ENCODE measurements around the gene OSBPL3. TPM values are rescaled to one million over a fixed set of nuclear protein-coding genes. Genes with fewer than 3 reads are reported as not detected.

Gene OSBPL3
- total RNA-seq, 1 experiment from 2014 or later, result 9.2 TPM

DNA sequence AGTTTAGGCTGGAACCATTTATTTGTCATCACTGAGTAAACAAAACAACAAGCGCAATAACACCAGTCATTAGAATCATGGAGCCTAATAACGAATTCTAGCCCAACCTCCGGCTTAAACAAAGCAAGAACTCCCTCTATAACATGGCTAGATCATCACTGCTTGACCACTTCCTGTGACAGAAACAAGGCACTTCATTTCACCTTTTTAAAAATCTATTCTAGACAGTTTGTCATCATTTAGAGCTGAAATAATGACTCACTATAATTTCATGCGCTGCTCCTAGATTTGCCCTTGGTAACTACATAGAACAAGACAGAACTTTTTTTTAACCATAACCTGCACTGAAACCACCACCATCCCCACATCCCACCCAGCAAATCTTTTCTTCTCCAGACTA is 81.3 kb downstream of the OSBPL3 start:
- no peaks in the 10 kb centered on the region for H3K4me1 ChIP-seq (ENCODE audit: control insufficient read depth, insufficient read depth, low read length)
- H3K36me3 ChIP-seq (ENCODE audit: control insufficient read depth, insufficient read depth, low read length), result no peaks in the 10 kb centered on the region
- TF ChIP-seq, protein P1, sequence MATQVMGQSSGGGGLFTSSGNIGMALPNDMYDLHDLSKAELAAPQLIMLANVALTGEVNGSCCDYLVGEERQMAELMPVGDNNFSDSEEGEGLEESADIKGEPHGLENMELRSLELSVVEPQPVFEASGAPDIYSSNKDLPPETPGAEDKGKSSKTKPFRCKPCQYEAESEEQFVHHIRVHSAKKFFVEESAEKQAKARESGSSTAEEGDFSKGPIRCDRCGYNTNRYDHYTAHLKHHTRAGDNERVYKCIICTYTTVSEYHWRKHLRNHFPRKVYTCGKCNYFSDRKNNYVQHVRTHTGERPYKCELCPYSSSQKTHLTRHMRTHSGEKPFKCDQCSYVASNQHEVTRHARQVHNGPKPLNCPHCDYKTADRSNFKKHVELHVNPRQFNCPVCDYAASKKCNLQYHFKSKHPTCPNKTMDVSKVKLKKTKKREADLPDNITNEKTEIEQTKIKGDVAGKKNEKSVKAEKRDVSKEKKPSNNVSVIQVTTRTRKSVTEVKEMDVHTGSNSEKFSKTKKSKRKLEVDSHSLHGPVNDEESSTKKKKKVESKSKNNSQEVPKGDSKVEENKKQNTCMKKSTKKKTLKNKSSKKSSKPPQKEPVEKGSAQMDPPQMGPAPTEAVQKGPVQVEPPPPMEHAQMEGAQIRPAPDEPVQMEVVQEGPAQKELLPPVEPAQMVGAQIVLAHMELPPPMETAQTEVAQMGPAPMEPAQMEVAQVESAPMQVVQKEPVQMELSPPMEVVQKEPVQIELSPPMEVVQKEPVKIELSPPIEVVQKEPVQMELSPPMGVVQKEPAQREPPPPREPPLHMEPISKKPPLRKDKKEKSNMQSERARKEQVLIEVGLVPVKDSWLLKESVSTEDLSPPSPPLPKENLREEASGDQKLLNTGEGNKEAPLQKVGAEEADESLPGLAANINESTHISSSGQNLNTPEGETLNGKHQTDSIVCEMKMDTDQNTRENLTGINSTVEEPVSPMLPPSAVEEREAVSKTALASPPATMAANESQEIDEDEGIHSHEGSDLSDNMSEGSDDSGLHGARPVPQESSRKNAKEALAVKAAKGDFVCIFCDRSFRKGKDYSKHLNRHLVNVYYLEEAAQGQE (IDR thresholded peaks at IDR 0.05; ENCODE audit: insufficient read depth in 1 of 2, low read depth in 2 of 2, low read length in 1 of 2), result no peak
- no peak for TF ChIP-seq POLR2AphosphoS5 (IDR thresholded peaks at IDR 0.05; ENCODE audit: low read depth, low read length)
- no peak for TF ChIP-seq TCF7L2 (IDR thresholded peaks at IDR 0.05; ENCODE audit: low read depth, low read length)
- TF ChIP-seq SIN3A (IDR thresholded peaks at IDR 0.05; ENCODE audit: borderline replicate concordance, insufficient read depth, low read depth, low read length), result no peak
- no peaks in the 10 kb centered on the region for H3K27me3 ChIP-seq (ENCODE audit: control insufficient read depth, insufficient read depth, low read length)
- DNase-seq (ENCODE audit: low read depth, low spot score) (no peak), ATAC-seq (no peak)
- H3K9me3 ChIP-seq (ENCODE audit: control insufficient read depth, insufficient read depth, low read depth, low read length), result no peaks in the 10 kb centered on the region
- H3K27ac ChIP-seq (ENCODE audit: low read length), result no peak overlapping the region
- no TSS peak for BruUV-seq (replicated peaks)
- intact Hi-C loops (cut with micrococcal nuclease; ENCODE audit: unreplicated experiment) (no loop called here), in situ Hi-C loops (cut with HindIII; ENCODE audit: low pct_unique_long_range_greater_than_20kb, low sequenced_read_pairs) (no loop called here)
- ChIA-PET CTCF (no interaction called here), POLR2A (no interaction called here)
- H3K4me3 ChIP-seq (ENCODE audit: low read depth in 2 of 2, low read length in 2 of 2), result no peak overlapping the region

DNA sequence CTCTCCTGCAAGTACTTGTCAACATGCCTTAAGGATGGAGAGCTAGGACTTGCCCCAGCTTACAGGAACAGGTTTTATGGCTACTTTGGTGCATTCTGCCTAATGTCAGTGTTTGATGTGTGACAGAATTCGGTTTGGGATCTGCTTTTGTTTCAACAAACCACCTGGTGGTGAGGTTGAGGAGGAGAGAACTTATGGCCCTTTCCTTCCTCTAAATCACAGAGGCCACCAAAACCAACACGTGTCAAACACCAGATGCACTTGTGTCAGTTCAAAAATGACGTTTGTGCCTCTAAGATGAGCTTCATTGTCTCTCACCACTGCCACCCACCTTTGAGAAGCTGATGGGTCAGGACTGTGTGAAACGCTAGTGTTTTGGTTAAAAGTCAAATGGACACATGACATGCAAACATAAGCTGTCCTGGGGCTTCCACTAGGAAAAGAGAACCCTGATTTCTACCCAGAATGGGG is 83.9 kb downstream of the OSBPL3 start:
- intact Hi-C loops (cut with micrococcal nuclease; ENCODE audit: unreplicated experiment), result no loop called here

More for the DNA sequence above, 83.9 kb downstream of the OSBPL3 start:
- no TSS peak for BruUV-seq (replicated peaks)
- no peaks in the 10 kb centered on the region for H3K4me1 ChIP-seq (ENCODE audit: control insufficient read depth, insufficient read depth, low read length)
- no peak overlapping the region for H3K4me3 ChIP-seq (ENCODE audit: low read depth in 2 of 2, low read length in 2 of 2)
- no peaks in the 10 kb centered on the region for H3K9me3 ChIP-seq (ENCODE audit: control insufficient read depth, insufficient read depth, low read depth, low read length)
- in situ Hi-C loops (cut with HindIII; ENCODE audit: low pct_unique_long_range_greater_than_20kb, low sequenced_read_pairs), result no loop called here
- CTCF ChIA-PET, result no interaction called here
- TF ChIP-seq, protein P1 (IDR thresholded peaks at IDR 0.05; ENCODE audit: insufficient read depth in 1 of 2, low read depth in 2 of 2, low read length in 1 of 2), result no peak
- TF ChIP-seq TCF7L2 (IDR thresholded peaks at IDR 0.05; ENCODE audit: low read depth, low read length) (no peak), POLR2AphosphoS5 (IDR thresholded peaks at IDR 0.05; ENCODE audit: low read depth, low read length) (no peak), SIN3A (IDR thresholded peaks at IDR 0.05; ENCODE audit: borderline replicate concordance, insufficient read depth, low read depth, low read length) (no peak)
- TF ChIP-seq, protein P2, sequence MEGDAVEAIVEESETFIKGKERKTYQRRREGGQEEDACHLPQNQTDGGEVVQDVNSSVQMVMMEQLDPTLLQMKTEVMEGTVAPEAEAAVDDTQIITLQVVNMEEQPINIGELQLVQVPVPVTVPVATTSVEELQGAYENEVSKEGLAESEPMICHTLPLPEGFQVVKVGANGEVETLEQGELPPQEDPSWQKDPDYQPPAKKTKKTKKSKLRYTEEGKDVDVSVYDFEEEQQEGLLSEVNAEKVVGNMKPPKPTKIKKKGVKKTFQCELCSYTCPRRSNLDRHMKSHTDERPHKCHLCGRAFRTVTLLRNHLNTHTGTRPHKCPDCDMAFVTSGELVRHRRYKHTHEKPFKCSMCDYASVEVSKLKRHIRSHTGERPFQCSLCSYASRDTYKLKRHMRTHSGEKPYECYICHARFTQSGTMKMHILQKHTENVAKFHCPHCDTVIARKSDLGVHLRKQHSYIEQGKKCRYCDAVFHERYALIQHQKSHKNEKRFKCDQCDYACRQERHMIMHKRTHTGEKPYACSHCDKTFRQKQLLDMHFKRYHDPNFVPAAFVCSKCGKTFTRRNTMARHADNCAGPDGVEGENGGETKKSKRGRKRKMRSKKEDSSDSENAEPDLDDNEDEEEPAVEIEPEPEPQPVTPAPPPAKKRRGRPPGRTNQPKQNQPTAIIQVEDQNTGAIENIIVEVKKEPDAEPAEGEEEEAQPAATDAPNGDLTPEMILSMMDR (IDR thresholded peaks at IDR 0.05), result no peak; the same call in 1 of the 2 replicates
- DNase-seq (ENCODE audit: low read depth, low spot score), result no peak
- no peaks in the 10 kb centered on the region for H3K36me3 ChIP-seq (ENCODE audit: control insufficient read depth, insufficient read depth, low read length)
- no peaks in the 10 kb centered on the region for H3K27me3 ChIP-seq (ENCODE audit: control insufficient read depth, insufficient read depth, low read length)
- H3K27ac ChIP-seq (ENCODE audit: low read length), result no peak overlapping the region
- ATAC-seq, result no peak
- POLR2A ChIA-PET, result no interaction called here

Measured in Panc1 (cell line).